ENCODE results near the gene GNPAT.

The GNPAT gene

DNA sequence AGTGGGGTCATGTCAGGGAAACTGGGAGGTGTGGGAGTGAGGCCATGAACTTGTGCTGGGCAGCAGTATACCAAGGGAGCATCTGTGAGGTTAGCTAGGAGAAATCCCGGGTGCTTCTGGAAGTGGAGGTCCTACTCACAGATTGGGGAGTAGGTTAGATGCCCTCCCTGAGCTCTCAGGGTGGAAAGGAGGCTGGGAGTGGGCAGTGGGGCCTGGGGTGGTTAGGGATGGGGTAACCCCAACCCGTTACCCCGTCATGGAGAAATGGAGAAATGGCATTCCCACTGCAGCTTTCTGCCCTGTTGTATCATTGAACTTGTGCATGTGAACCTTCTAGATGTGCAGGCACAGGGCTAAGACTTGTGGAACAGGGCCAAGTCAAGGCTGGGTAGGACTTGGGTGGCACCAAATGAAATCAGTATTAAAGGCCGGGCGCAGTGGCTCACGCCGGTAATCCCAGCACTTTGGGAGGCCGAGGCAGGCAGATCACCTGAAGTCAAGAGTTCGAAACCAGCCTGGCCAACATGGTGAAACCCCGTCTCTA, 69.5 kb downstream of the GNPAT start:
- no peak overlapping the region for H3K27ac ChIP-seq
- no peak for TF ChIP-seq CTCF (conservative IDR thresholded peaks at IDR 0.05; ENCODE audit: low read depth)
- ChIA-PET CTCF (no interaction called here), POLR2A (ENCODE audit: low non-redundant PET) (no interaction called here)
- DNase-seq (ENCODE audit: low spot score), result no peak

GRCh38 chr1:231311720-231312431, 70.9 kb downstream of the GNPAT start:
- TF ChIP-seq CTCF (conservative IDR thresholded peaks at IDR 0.05; ENCODE audit: low read depth), result no peak
- ChIA-PET CTCF (no interaction called here), POLR2A (ENCODE audit: low non-redundant PET) (no interaction called here)
- no peak for DNase-seq (ENCODE audit: low spot score)
- no peak overlapping the region for H3K27ac ChIP-seq

DNA sequence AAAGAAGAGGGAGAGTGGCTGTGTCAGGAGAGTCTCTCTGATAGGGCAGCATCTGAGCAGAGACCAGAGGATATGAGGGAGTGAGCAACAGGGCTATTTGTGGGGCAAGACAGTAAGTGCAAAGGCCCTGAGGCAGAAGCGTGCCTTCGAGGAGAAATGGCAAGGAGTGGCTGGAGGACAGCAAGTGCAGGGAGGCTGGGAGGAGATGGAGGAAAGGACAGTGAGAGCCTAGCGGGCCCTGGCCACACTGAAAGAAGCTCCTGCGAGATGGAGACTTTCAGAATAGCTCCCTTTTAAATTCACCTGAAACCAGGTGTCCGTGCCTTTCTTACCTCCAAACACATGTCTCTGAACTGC, 71.4 kb downstream of the GNPAT start:
- ChIA-PET POLR2A (ENCODE audit: low non-redundant PET) (no interaction called here), CTCF (no interaction called here)
- TF ChIP-seq CTCF (conservative IDR thresholded peaks at IDR 0.05; ENCODE audit: low read depth), result no peak
- H3K27ac ChIP-seq, result no peak overlapping the region
- no peak for DNase-seq (ENCODE audit: low spot score)

DNA sequence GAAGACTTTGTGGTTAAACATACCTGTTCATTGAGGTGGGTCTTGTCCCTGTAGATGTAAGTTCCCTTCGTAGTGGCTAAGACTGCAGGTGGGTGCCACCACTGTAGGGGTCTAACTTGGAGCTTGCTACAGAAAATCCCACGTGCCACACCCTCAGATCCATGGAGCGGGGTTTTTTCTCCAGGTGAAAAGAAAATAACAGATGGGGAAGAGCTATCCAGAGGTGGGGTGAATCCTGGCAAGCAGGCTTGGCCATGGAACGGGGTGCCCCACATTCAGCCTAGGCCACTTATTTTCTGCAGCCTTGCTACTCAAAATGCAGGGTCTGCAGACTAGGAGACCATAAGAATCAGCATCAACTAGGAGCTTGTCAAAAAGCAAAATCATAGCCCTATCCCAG, 72.6 kb downstream of the GNPAT start:
- CTCF ChIA-PET, result no interaction called here

GRCh38 chr1:231315887-231316286, 74.9 kb downstream of the GNPAT start:
- peak; percentile 24; the same call in 1 of the 2 replicates for TF ChIP-seq CTCF (conservative IDR thresholded peaks at IDR 0.05; ENCODE audit: low read depth)
- CTCF ChIA-PET, result interaction anchor here (0.5 to 0.8 kb wide), 4 partner anchors 29 to 792 kb away, joined by 3 read pairs; no protein-coding TSS in a partner anchor
- POLR2A ChIA-PET (ENCODE audit: low non-redundant PET), result interaction anchor here (0.6 kb wide), 1 partner anchor 422 kb away, joined by 3 read pairs; no protein-coding TSS in a partner anchor
- H3K27ac ChIP-seq, result no peak overlapping the region
- no peak for DNase-seq (ENCODE audit: low spot score)

More for the DNA sequence above, 72.6 kb downstream of the GNPAT start:
- POLR2A ChIA-PET (ENCODE audit: low non-redundant PET), result no interaction called here
- TF ChIP-seq CTCF (conservative IDR thresholded peaks at IDR 0.05; ENCODE audit: low read depth), result no peak
- DNase-seq (ENCODE audit: low spot score), result no peak
- H3K27ac ChIP-seq, result no peak overlapping the region

DNA sequence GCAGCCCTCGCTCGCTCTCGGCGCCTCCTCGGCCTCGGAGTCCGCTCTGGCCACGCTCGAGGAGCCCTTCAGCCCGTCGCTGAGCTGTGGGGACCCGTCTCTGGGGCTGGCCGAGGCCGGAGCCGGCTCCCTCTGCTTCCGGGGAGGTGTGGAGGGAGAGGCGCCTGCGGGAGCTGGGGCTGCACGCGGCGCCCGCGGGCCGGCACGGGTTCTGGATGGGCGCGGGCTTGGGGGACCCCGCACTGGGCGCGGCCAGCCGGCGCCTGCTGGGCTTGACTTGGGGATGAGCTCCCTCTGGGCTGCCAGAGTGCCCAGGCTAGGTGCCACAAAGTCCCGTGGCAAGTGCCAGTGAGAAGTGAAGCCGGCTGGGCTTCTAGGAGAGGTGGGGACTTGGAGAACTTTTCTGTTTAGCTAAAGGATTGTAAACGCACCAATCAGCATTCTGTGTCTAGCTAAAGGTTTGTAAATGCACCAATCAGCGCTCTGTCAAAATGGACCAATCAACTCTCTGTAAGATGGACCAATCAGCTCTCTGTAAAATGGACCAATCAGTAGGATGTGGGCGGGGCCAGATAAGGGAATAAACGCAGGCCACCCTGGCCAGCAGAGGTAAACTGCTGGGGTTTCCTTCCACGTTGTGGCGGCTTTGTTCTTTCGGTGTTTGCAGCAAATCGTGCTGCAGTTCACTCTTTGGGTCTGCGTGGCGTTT, 76.4 kb downstream of the GNPAT start:
- CTCF ChIA-PET, result interaction anchor here (0.7 kb wide), 1 partner anchor 10 kb away, joined by 5 read pairs; no protein-coding TSS in a partner anchor
- no peak for DNase-seq (ENCODE audit: low spot score)
- no peak for TF ChIP-seq CTCF (conservative IDR thresholded peaks at IDR 0.05; ENCODE audit: low read depth)
- H3K27ac ChIP-seq, result no peak overlapping the region
- POLR2A ChIA-PET (ENCODE audit: low non-redundant PET), result no interaction called here

Measured in RWPE1 (cell line).